ENCODE results near the gene RTL5.

Gene RTL5

GRCh38 chrX:72114807-72115206, 16.9 kb downstream of the RTL5 start:
- Histone ChIP-seq H3K27ac (ENCODE audit: low read length) (no peak overlapping the region), H4K20me1 (ENCODE audit: insufficient read depth, low read length) (no peaks in the 10 kb centered on the region), H3K36me3 (ENCODE audit: insufficient read depth, low read length) (no peaks in the 10 kb centered on the region), H3K9ac (ENCODE audit: low read depth, low read length) (no peak overlapping the region), H3K4me1 (ENCODE audit: insufficient read depth, low read length) (no peaks in the 10 kb centered on the region), H2AFZ (ENCODE audit: low read depth, low read length) (no peak overlapping the region), H3K27me3 (ENCODE audit: insufficient read depth, low read length, poor library complexity) (peaks cover 4% of the 10 kb centered on the region), H3K9me3 (ENCODE audit: insufficient read depth, low read length, severe bottlenecking) (no peaks in the 10 kb centered on the region), H3K79me2 (ENCODE audit: insufficient read depth, low read length) (no peaks in the 10 kb centered on the region), H3K4me2 (ENCODE audit: insufficient read depth, low read length) (no peak overlapping the region), H3K4me3 (ENCODE audit: low read depth in 1 of 2, low read length in 2 of 2) (no peak overlapping the region)
- no peak for TF ChIP-seq EZH2 (IDR thresholded peaks at IDR 0.05; ENCODE audit: borderline replicate concordance, low read depth, low read length, severe bottlenecking)
- TF ChIP-seq, protein P1, sequence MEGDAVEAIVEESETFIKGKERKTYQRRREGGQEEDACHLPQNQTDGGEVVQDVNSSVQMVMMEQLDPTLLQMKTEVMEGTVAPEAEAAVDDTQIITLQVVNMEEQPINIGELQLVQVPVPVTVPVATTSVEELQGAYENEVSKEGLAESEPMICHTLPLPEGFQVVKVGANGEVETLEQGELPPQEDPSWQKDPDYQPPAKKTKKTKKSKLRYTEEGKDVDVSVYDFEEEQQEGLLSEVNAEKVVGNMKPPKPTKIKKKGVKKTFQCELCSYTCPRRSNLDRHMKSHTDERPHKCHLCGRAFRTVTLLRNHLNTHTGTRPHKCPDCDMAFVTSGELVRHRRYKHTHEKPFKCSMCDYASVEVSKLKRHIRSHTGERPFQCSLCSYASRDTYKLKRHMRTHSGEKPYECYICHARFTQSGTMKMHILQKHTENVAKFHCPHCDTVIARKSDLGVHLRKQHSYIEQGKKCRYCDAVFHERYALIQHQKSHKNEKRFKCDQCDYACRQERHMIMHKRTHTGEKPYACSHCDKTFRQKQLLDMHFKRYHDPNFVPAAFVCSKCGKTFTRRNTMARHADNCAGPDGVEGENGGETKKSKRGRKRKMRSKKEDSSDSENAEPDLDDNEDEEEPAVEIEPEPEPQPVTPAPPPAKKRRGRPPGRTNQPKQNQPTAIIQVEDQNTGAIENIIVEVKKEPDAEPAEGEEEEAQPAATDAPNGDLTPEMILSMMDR (IDR thresholded peaks at IDR 0.05; ENCODE audit: borderline replicate concordance, extremely low read depth, low read length, poor library complexity, severe bottlenecking): no peak
- no peak for DNase-seq
- no peak for ATAC-seq (ENCODE audit: insufficient read depth, low read depth)

GRCh38 chrX:72114306-72114705, 17.4 kb downstream of the RTL5 start:
- Histone ChIP-seq H3K79me2 (ENCODE audit: insufficient read depth, low read length) (no peaks in the 10 kb centered on the region), H3K27me3 (ENCODE audit: insufficient read depth, low read length, poor library complexity) (peaks cover 4% of the 10 kb centered on the region), H3K4me1 (ENCODE audit: insufficient read depth, low read length) (no peaks in the 10 kb centered on the region), H3K36me3 (ENCODE audit: insufficient read depth, low read length) (no peaks in the 10 kb centered on the region), H3K4me3 (ENCODE audit: low read depth in 1 of 2, low read length in 2 of 2) (no peak overlapping the region), H2AFZ (ENCODE audit: low read depth, low read length) (no peak overlapping the region), H3K4me2 (ENCODE audit: insufficient read depth, low read length) (no peak overlapping the region), H4K20me1 (ENCODE audit: insufficient read depth, low read length) (no peaks in the 10 kb centered on the region), H3K9ac (ENCODE audit: low read depth, low read length) (no peak overlapping the region), H3K9me3 (ENCODE audit: insufficient read depth, low read length, severe bottlenecking) (no peaks in the 10 kb centered on the region), H3K27ac (ENCODE audit: low read length) (no peak overlapping the region)
- no peak for TF ChIP-seq EZH2 (IDR thresholded peaks at IDR 0.05; ENCODE audit: borderline replicate concordance, low read depth, low read length, severe bottlenecking)
- TF ChIP-seq, protein P1 (IDR thresholded peaks at IDR 0.05; ENCODE audit: borderline replicate concordance, extremely low read depth, low read length, poor library complexity, severe bottlenecking): no peak
- ATAC-seq (ENCODE audit: insufficient read depth, low read depth) (no peak), DNase-seq (no peak)

DNA sequence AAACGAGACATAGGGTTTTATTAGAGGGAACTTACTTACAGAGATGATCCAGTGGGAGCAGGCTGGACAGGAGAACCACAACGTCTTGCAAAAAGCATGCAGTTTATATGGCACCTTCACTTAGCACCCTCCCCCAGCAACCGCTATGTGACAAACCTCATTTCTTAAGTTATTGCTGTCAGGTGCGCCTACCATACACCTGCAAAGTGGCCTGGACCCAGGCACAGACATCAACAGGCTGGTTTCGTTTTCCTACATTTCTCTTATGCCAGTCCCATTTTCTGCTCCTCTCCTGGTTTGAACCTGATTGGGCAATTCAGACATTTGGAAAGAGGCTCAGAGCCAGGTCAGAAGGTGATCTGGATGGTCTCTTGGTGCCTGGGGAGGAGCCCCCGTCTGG, 18.3 kb downstream of the RTL5 start:
- no peaks in the 10 kb centered on the region for H3K4me1 ChIP-seq (ENCODE audit: insufficient read depth, low read length)
- H3K27ac ChIP-seq (ENCODE audit: low read length): no peak overlapping the region
- H3K27me3 ChIP-seq (ENCODE audit: insufficient read depth, low read length, poor library complexity): peaks cover 4% of the 10 kb centered on the region
- no peaks in the 10 kb centered on the region for H3K79me2 ChIP-seq (ENCODE audit: insufficient read depth, low read length)
- H3K36me3 ChIP-seq (ENCODE audit: insufficient read depth, low read length): no peaks in the 10 kb centered on the region
- ATAC-seq (ENCODE audit: insufficient read depth, low read depth) (no peak), DNase-seq (no peak)
- no peak overlapping the region for H3K4me3 ChIP-seq (ENCODE audit: low read depth in 1 of 2, low read length in 2 of 2)
- no peaks in the 10 kb centered on the region for H3K9me3 ChIP-seq (ENCODE audit: insufficient read depth, low read length, severe bottlenecking)
- TF ChIP-seq EZH2 (IDR thresholded peaks at IDR 0.05; ENCODE audit: borderline replicate concordance, low read depth, low read length, severe bottlenecking): no peak
- TF ChIP-seq, protein P1 (IDR thresholded peaks at IDR 0.05; ENCODE audit: borderline replicate concordance, extremely low read depth, low read length, poor library complexity, severe bottlenecking): no peak
- H3K9ac ChIP-seq (ENCODE audit: low read depth, low read length): no peak overlapping the region
- H2AFZ ChIP-seq (ENCODE audit: low read depth, low read length): no peak overlapping the region
- H4K20me1 ChIP-seq (ENCODE audit: insufficient read depth, low read length): no peaks in the 10 kb centered on the region
- H3K4me2 ChIP-seq (ENCODE audit: insufficient read depth, low read length): no peak overlapping the region

Data from DND-41 (cell line).